CD4-positive, alpha-beta memory T cell (primary cell): ENCODE data around the gene C11orf98. TPM values are rescaled to one million over a fixed set of nuclear protein-coding genes. Genes with fewer than 3 reads are reported as not detected.
A peak's percentile ranks its signal among the peaks of the same experiment; 100 is the strongest.
"Not testable (repeated sequence)": the region's sequence is repeated elsewhere in the genome, so short reads cannot be mapped to it uniquely, and the experiment has no call there.

ENCODE experiments used
- CTCF ChIA-PET: fragments of 350-600 bp; sonication (Branson Sonifier 250); formaldehyde crosslinking; loops from one replicate; lab custom pipeline; 2021; ENCODE audit warnings: inconsistent platforms; ENCODE audit not compliant: partially characterized antibody; lab: Charles Lee
- POLR2A ChIA-PET: fragments of 350-600 bp; sonication (Branson Sonifier 250); formaldehyde crosslinking; loops from one replicate; lab custom pipeline; 2021; ENCODE audit not compliant: partially characterized antibody; lab: Charles Lee
- DNase-seq, 5 donors: peaks; one replicate each; pipeline versions ENCODE4 v3.0.0 to v3.0.0-alpha.2; 2020 to 2022; ENCODE audit warnings: mixed read lengths in 1 of 5
- H3K27ac ChIP-seq: one replicate; pipeline ENCODE4 v1.7.0; 2013; ENCODE audit warnings: low read depth, low read length
- H3K27me3 ChIP-seq: 2 replicates; pipeline ENCODE4 v1.7.0; 2013; ENCODE audit warnings: mild to moderate bottlenecking, low read length, moderate library complexity; ENCODE audit not compliant: insufficient read depth
- H3K36me3 ChIP-seq: 2 replicates; pipeline ENCODE4 v1.7.0; 2013; ENCODE audit warnings: mild to moderate bottlenecking, low read length, moderate library complexity; ENCODE audit not compliant: insufficient read depth
- H3K4me1 ChIP-seq: 2 replicates; pipeline ENCODE4 v1.7.0; 2013; ENCODE audit warnings: mild to moderate bottlenecking, low read length, moderate library complexity; ENCODE audit not compliant: insufficient read depth
- H3K4me3 ChIP-seq, 2 donors: one replicate each; pipeline ENCODE4 v1.7.0; 2013; ENCODE audit warnings: low read length in 2 of 2, mild to moderate bottlenecking in 1 of 2
- H3K9me3 ChIP-seq, 2 donors: one replicate each; pipeline ENCODE4 v1.7.0; 2013; ENCODE audit warnings: low read length in 2 of 2, control low read depth in 1 of 2; ENCODE audit not compliant: control insufficient read depth in 1 of 2
- H3K27ac Mint-ChIP-seq, 7 donors: one replicate each; pipeline ENCODE4 v1.8.0; 2020 to 2021; ENCODE audit warnings: mixed read lengths in 7 of 7, mild to moderate bottlenecking in 6 of 7, inconsistent platforms in 3 of 7, moderate library complexity in 3 of 7
- H3K27me3 Mint-ChIP-seq, 2 donors: one replicate each; pipeline ENCODE4 v1.8.0; 2020 to 2021; ENCODE audit warnings: mixed read lengths in 2 of 2
- H3K36me3 Mint-ChIP-seq, 2 donors: one replicate each; pipeline ENCODE4 v1.8.0; 2020 to 2021; ENCODE audit warnings: mixed read lengths in 2 of 2, inconsistent platforms in 1 of 2, mild to moderate bottlenecking in 1 of 2
- H3K4me1 Mint-ChIP-seq, 4 donors: one replicate each; pipeline ENCODE4 v1.8.0; 2020 to 2021; ENCODE audit warnings: mixed read lengths in 4 of 4, mild to moderate bottlenecking in 1 of 4
- H3K4me3 Mint-ChIP-seq, 8 donors: one replicate each; pipeline ENCODE4 v1.8.0; 2020 to 2021; ENCODE audit warnings: mixed read lengths in 8 of 8, mild to moderate bottlenecking in 7 of 8, moderate library complexity in 6 of 8, inconsistent platforms in 3 of 8
- H3K9me3 Mint-ChIP-seq, 8 donors: one replicate each; pipeline ENCODE4 v1.8.0; 2020 to 2021; ENCODE audit warnings: mixed read lengths in 8 of 8, mild to moderate bottlenecking in 5 of 8, inconsistent platforms in 3 of 8, moderate library complexity in 1 of 8
- intact Hi-C: fragments of 100-400 bp; cut with micrococcal nuclease; formaldehyde crosslinking; loops from one replicate; pipeline ENCODE4 v1.15.1; 2023
- polyA plus RNA-seq, 2 donors: library from polyadenylated mRNA; unstranded; fragments of 300-500 nt; fragmentation: Illumina TruSeq; gene quantifications; one replicate each; pipeline ENCODE4 v1.2.3, GENCODE V29; 2021
- total RNA-seq, 2 experiments: library from RNA; stranded (reverse); gene quantifications; one replicate each; pipeline ENCODE4 v1.2.3, GENCODE V29; 2021

C11orf98 gene
- total and polyA plus RNA-seq, 4 experiments from 2014 or later = 48.9 to 94.9 (median 65.5) TPM

DNA sequence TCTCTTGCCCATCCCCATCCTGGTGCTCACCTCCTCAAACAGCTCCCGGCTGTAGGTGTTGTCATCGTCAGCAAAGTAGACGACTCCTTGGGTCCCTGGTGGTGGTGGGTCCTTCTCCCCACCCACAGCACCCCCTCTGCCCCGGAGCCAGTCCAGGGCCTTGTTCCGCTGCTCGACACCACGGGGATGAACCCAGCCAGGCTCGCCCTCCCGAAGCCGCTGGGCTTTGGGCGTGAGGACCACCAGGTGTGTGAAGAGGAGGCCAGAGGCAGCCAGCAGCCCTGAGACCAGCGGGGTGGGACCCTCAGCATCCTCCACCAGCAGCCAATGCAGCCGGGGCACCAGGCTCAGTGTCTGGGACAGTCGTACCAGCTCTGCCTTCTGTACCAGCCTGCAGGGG lies 48.1 kb downstream of the C11orf98 start:
- DNase-seq, H3K27me3 ChIP-seq: not testable (repeated sequence)
- CTCF ChIA-PET = interaction anchor here (0.6 kb wide), 1 partner anchor 159 kb away, joined by 3 read pairs; no protein-coding TSS in a partner anchor

DNA sequence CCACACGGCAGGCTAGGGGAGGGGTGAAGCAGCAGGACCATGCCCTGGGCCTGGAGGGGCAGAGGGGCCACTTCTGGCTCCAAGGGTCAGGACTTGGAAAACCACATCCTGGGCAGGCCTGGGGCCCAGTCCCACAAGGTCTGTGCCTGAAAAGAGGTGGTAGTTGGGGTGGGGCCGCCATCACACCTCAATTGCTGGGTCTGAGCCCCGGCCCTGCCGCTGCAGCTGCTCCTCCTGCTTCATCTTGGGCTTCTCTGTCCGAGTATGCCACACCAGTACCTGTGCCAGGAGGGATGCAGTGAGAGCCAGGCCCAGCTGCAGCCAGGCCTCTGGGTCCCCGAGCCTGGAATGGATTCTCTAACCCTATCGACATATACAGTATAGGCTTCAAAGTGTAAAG lies 49.5 kb downstream of the C11orf98 start:
- peaks cover 13% of the 10 kb centered on the region for H3K36me3 ChIP-seq
- Mint-ChIP-seq H3K4me1 (peaks cover 14 to 49% (median 28%) of the 10 kb centered on the region in 4 donors), H3K4me3 (no peak overlapping the region), H3K27me3 (no peaks in the 10 kb centered on the region), H3K36me3 (peaks cover 6 to 23% of the 10 kb centered on the region in 2 donors), H3K9me3 (no peaks in the 10 kb centered on the region), H3K27ac (peak overlapping the region in 2 of 7 donors; percentile 30 to 43)
- POLR2A ChIA-PET = interaction anchor here (1.4 to 10.8 kb wide), 2 partner anchors 14 to 21 kb away, joined by 3 to 142 read pairs; partner anchors contain the start of genes MTA2 and TUT1
- H3K4me1 ChIP-seq = peaks cover 47% of the 10 kb centered on the region
- H3K9me3 ChIP-seq = no peaks in the 10 kb centered on the region
- H3K4me3 ChIP-seq = no peak overlapping the region
- intact Hi-C loops = no loop called here
- DNase-seq = no peak
- CTCF ChIA-PET = interaction anchor here (0.7 kb wide), 1 partner anchor 79 kb away, joined by 3 read pairs; no protein-coding TSS in a partner anchor
- H3K27me3 ChIP-seq = no peaks in the 10 kb centered on the region
- H3K27ac ChIP-seq = no peak overlapping the region

More for the DNA sequence above, 48.1 kb downstream of the C11orf98 start:
- POLR2A ChIA-PET = interaction anchor here (0.6 to 1.5 kb wide), 2 partner anchors 18 to 36 kb away, joined by 3 read pairs; partner anchors contain the start of gene INTS5
- H3K9me3 ChIP-seq, H3K27ac Mint-ChIP-seq, H3K4me3 Mint-ChIP-seq, H3K9me3 Mint-ChIP-seq, H3K4me3 ChIP-seq, H3K36me3 ChIP-seq, intact Hi-C loops, H3K27me3 Mint-ChIP-seq, H3K27ac ChIP-seq: not testable (repeated sequence)
- Mint-ChIP-seq H3K36me3 (peaks cover 6 to 23% of the 10 kb centered on the region in 2 donors), H3K4me1 (peaks cover 21 to 47% (median 30%) of the 10 kb centered on the region in 4 donors)
- H3K4me1 ChIP-seq = peaks cover 44% of the 10 kb centered on the region

DNA sequence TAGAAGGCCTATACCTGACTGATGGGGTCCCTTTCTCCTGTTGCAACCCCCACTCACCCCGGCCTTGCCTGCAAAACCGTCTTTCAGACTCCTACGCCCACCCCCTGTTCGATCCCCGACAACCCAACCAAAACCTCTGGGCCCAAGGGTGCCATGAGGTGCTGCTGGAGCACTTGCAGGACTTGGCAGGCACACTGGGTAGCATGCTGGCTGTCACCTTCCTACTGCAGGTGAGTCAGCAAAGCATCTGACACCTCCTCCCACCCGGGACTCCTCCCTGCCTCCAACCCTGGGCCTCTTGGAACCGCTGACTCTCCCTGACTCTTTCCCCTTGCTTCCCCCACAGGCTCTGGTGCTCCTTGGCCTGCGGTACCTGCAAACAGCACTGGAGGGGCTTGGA lies 50.7 kb downstream of the C11orf98 start:
- H3K9me3 Mint-ChIP-seq = no peaks in the 10 kb centered on the region
- H3K27me3 Mint-ChIP-seq = no peaks in the 10 kb centered on the region
- intact Hi-C loops = no loop called here
- no peak overlapping the region for H3K27ac ChIP-seq
- H3K27me3 ChIP-seq = no peaks in the 10 kb centered on the region
- ChIA-PET CTCF (interaction anchor here (0.9 to 5.8 kb wide), 2 partner anchors 22 to 59 kb away, joined by 3 to 47 read pairs; partner anchors contain the start of gene TUT1), POLR2A (interaction anchor here (0.5 to 10.8 kb wide), 8 partner anchors 8 to 95 kb away, joined by 3 to 142 read pairs (median 22); partner anchors contain the start of genes B3GAT3, C11orf98, CSKMT and INTS5)
- peaks cover 21% of the 10 kb centered on the region for H3K36me3 ChIP-seq
- H3K4me1 ChIP-seq = peaks cover 48% of the 10 kb centered on the region
- peak overlapping the region; percentile 74 to 91 (median 87) for H3K27ac Mint-ChIP-seq
- H3K4me3 ChIP-seq = no peak overlapping the region
- H3K4me3 Mint-ChIP-seq = peak overlapping the region in 3 of 8 donors; percentile 51 to 86 (median 74)
- peaks cover 7 to 30% of the 10 kb centered on the region in 2 donors for H3K36me3 Mint-ChIP-seq
- H3K9me3 ChIP-seq = no peaks in the 10 kb centered on the region
- no peak for DNase-seq
- peaks cover 14 to 52% (median 31%) of the 10 kb centered on the region in 4 donors for H3K4me1 Mint-ChIP-seq

DNA sequence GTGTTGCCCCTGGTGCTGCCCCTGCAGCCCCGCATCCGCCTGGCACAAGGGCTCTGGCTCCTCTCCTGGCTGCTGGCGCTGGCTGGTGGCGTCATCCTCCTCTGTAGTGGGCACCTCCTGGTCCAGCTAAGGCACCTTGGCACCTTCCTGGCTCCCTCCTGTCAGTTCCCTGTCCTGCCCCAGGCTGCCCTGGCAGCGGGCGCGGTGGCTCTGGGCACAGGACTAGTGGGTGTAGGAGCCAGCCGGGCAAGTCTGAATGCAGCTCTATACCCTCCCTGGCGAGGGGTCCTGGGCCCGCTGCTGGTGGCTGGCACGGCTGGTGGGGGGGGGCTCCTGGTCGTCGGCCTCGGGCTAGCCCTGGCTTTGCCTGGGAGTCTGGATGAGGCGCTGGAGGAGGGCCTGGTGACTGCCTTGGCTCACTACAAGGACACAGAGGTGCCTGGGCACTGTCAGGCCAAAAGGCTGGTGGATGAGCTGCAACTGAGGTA lies 51.7 kb downstream of the C11orf98 start:
- H3K4me1 ChIP-seq = peaks cover 52% of the 10 kb centered on the region
- Mint-ChIP-seq H3K27ac (peak overlapping the region; percentile 81 to 92 (median 87)), H3K27me3 (no peaks in the 10 kb centered on the region), H3K4me3 (peak overlapping the region; percentile 51 to 86 (median 70)), H3K36me3 (peaks cover 3 to 31% of the 10 kb centered on the region in 2 donors), H3K9me3 (no peaks in the 10 kb centered on the region), H3K4me1 (peaks cover 11 to 48% (median 33%) of the 10 kb centered on the region in 4 donors)
- H3K4me3 ChIP-seq = peak overlapping the region in 1 of 2 donors; percentile 93
- peak overlapping the region; percentile 90 for H3K27ac ChIP-seq
- no peaks in the 10 kb centered on the region for H3K27me3 ChIP-seq
- intact Hi-C loops = loop anchor here (1.0 to 2.0 kb wide), 3 partner anchors 8 to 249 kb away; partner anchors contain the start of gene B3GAT3
- POLR2A ChIA-PET = interaction anchor here (0.7 to 10.8 kb wide), 15 partner anchors 9 to 242 kb away, joined by 3 to 142 read pairs (median 13); partner anchors contain the start of genes B3GAT3, BSCL2, C11orf98 and CSKMT
- no peak for DNase-seq
- H3K9me3 ChIP-seq = no peaks in the 10 kb centered on the region
- CTCF ChIA-PET = interaction anchor here (0.8 to 5.8 kb wide), 3 partner anchors 13 to 60 kb away, joined by 3 to 47 read pairs (median 3); partner anchors contain the start of gene TUT1
- H3K36me3 ChIP-seq = peaks cover 25% of the 10 kb centered on the region

Other genes with a start within 250 kb of the C11orf98 start
- gene SCGB1A1, start 246.2 kb downstream of the C11orf98 start, total RNA-seq = not detected
- gene SCGB1A1, start 246.2 kb downstream of the C11orf98 start, polyA plus RNA-seq = not detected
- 100 to 1,000 TPM; 559 to 573 TPM for gene AHNAK, start 118.4 kb downstream of the C11orf98 start, total RNA-seq
- 100 to 1,000 TPM in 1 of 2 donors, 10 to 100 TPM in 1; 23.5 to 186 TPM for gene AHNAK, start 118.4 kb downstream of the C11orf98 start, polyA plus RNA-seq
- 1,000 to 10,000 TPM; 1,815 to 1,855 TPM for gene EEF1G, start 91.3 kb downstream of the C11orf98 start, total RNA-seq
- 1,000 to 10,000 TPM; 1,453 to 1,910 TPM for gene EEF1G, start 91.3 kb downstream of the C11orf98 start, polyA plus RNA-seq
- 10 to 100 TPM; 37.7 to 38.1 TPM for gene TUT1, start 73.7 kb downstream of the C11orf98 start, total RNA-seq
- 10 to 100 TPM; 14.6 to 19.7 TPM for gene TUT1, start 73.7 kb downstream of the C11orf98 start, polyA plus RNA-seq
- gene MTA2, start 63.3 kb downstream of the C11orf98 start, total RNA-seq = 100 to 1,000 TPM; 207 to 210 TPM
- gene MTA2, start 63.3 kb downstream of the C11orf98 start, polyA plus RNA-seq = 10 to 100 TPM; 16.6 to 36.4 TPM
- gene EML3, start 52.4 kb downstream of the C11orf98 start, total RNA-seq = 100 to 1,000 TPM; 192 to 201 TPM
- gene EML3, start 52.4 kb downstream of the C11orf98 start, polyA plus RNA-seq = 10 to 100 TPM; 18.2 to 24.8 TPM
- 1 to 10 TPM; 1.6 to 1.9 TPM for gene ROM1, start 52.0 kb downstream of the C11orf98 start, total RNA-seq
- gene ROM1, start 52.0 kb downstream of the C11orf98 start, polyA plus RNA-seq = under 1 TPM; 0.98 to 1.00 TPM
- 10 to 100 TPM; 66.3 to 74.3 TPM for gene B3GAT3, start 43.2 kb downstream of the C11orf98 start, total RNA-seq
- gene B3GAT3, start 43.2 kb downstream of the C11orf98 start, polyA plus RNA-seq = 10 to 100 TPM; 37.9 to 48.4 TPM
- 100 to 1,000 TPM; 260 to 262 TPM for gene GANAB, start 18.6 kb downstream of the C11orf98 start, total RNA-seq
- gene GANAB, start 18.6 kb downstream of the C11orf98 start, polyA plus RNA-seq = 100 to 1,000 TPM; 122 to 142 TPM
- gene INTS5, start 11.9 kb downstream of the C11orf98 start, total RNA-seq = 10 to 100 TPM; 32.2 to 34.3 TPM
- 10 to 100 TPM; 23.7 to 39.4 TPM for gene INTS5, start 11.9 kb downstream of the C11orf98 start, polyA plus RNA-seq
- gene CSKMT, start 102 bp upstream of the C11orf98 start, total RNA-seq = 10 to 100 TPM; 31.4 to 32.3 TPM
- 1 to 10 TPM; 3.0 to 3.8 TPM for gene CSKMT, start 102 bp upstream of the C11orf98 start, polyA plus RNA-seq
- gene UQCC3, start 6.5 kb upstream of the C11orf98 start, total RNA-seq = 1 to 10 TPM; 7.2 to 8.5 TPM
- 10 to 100 TPM; 10.7 to 12.1 TPM for gene UQCC3, start 6.5 kb upstream of the C11orf98 start, polyA plus RNA-seq
- gene LBHD1, start 7.1 kb upstream of the C11orf98 start, total RNA-seq = 10 to 100 TPM; 26.7 to 28.6 TPM
- 1 to 10 TPM; 2.4 to 2.7 TPM for gene LBHD1, start 7.1 kb upstream of the C11orf98 start, polyA plus RNA-seq
- 100 to 1,000 TPM; 178 to 185 TPM for gene UBXN1, start 13.9 kb upstream of the C11orf98 start, total RNA-seq
- 100 to 1,000 TPM; 150 to 181 TPM for gene UBXN1, start 13.9 kb upstream of the C11orf98 start, polyA plus RNA-seq
- gene LRRN4CL, start 24.3 kb upstream of the C11orf98 start, total RNA-seq = under 1 TPM; 0.11 to 0.12 TPM
- gene LRRN4CL, start 24.3 kb upstream of the C11orf98 start, polyA plus RNA-seq = not detected
- gene BSCL2, start 42.2 kb upstream of the C11orf98 start, total RNA-seq = 10 to 100 TPM; 34.5 to 36.6 TPM
- gene BSCL2, start 42.2 kb upstream of the C11orf98 start, polyA plus RNA-seq = 10 to 100 TPM; 48.9 to 51.7 TPM
- gene GNG3, start 42.5 kb upstream of the C11orf98 start, total RNA-seq = not detected
- not detected for gene GNG3, start 42.5 kb upstream of the C11orf98 start, polyA plus RNA-seq
- 10 to 100 TPM; 79.6 to 83.4 TPM for gene HNRNPUL2, start 62.2 kb upstream of the C11orf98 start, total RNA-seq
- gene HNRNPUL2, start 62.2 kb upstream of the C11orf98 start, polyA plus RNA-seq = 1 to 10 TPM in 1 of 2 donors, under 1 TPM in 1; 0.30 to 3.2 TPM
- 10 to 100 TPM; 51.0 to 53.5 TPM for gene TTC9C, start 63.3 kb upstream of the C11orf98 start, total RNA-seq
- gene TTC9C, start 63.3 kb upstream of the C11orf98 start, polyA plus RNA-seq = 10 to 100 TPM; 10.2 to 25.8 TPM
- gene ZBTB3, start 89.0 kb upstream of the C11orf98 start, total RNA-seq = 10 to 100 TPM; 27.2 to 27.9 TPM
- gene ZBTB3, start 89.0 kb upstream of the C11orf98 start, polyA plus RNA-seq = 1 to 10 TPM; 6.0 to 8.6 TPM
- 10 to 100 TPM; 77.2 to 84.6 TPM for gene POLR2G, start 96.4 kb upstream of the C11orf98 start, total RNA-seq
- 100 to 1,000 TPM; 207 to 300 TPM for gene POLR2G, start 96.4 kb upstream of the C11orf98 start, polyA plus RNA-seq
- gene TAF6L, start 106.2 kb upstream of the C11orf98 start, total RNA-seq = 10 to 100 TPM; 26.3 to 34.0 TPM
- gene TAF6L, start 106.2 kb upstream of the C11orf98 start, polyA plus RNA-seq = 10 to 100 TPM in 1 of 2 donors, 1 to 10 TPM in 1; 5.7 to 10.5 TPM
- gene TMEM179B, start 122.2 kb upstream of the C11orf98 start, total RNA-seq = 10 to 100 TPM; 66.3 to 66.6 TPM
- 100 to 1,000 TPM; 102 to 166 TPM for gene TMEM179B, start 122.2 kb upstream of the C11orf98 start, polyA plus RNA-seq
- gene TMEM223, start 126.8 kb upstream of the C11orf98 start, total RNA-seq = 10 to 100 TPM; 21.6 to 23.1 TPM
- 10 to 100 TPM; 38.9 to 45.5 TPM for gene TMEM223, start 126.8 kb upstream of the C11orf98 start, polyA plus RNA-seq
- 100 to 1,000 TPM; 195 to 196 TPM for gene NXF1, start 140.2 kb upstream of the C11orf98 start, total RNA-seq
- gene NXF1, start 140.2 kb upstream of the C11orf98 start, polyA plus RNA-seq = 10 to 100 TPM; 75.2 to 83.2 TPM
- 10 to 100 TPM; 66.0 to 67.9 TPM for gene STX5, start 166.8 kb upstream of the C11orf98 start, total RNA-seq
- gene STX5, start 166.8 kb upstream of the C11orf98 start, polyA plus RNA-seq = 10 to 100 TPM; 30.4 to 31.8 TPM
- not detected for gene TEX54, start 167.6 kb upstream of the C11orf98 start, total RNA-seq
- 1 to 10 TPM; 1.3 to 1.9 TPM for gene TEX54, start 167.6 kb upstream of the C11orf98 start, polyA plus RNA-seq
- 10 to 100 TPM; 79.3 to 82.2 TPM for gene WDR74, start 174.4 kb upstream of the C11orf98 start, total RNA-seq
- 10 to 100 TPM; 33.9 to 50.8 TPM for gene WDR74, start 174.4 kb upstream of the C11orf98 start, polyA plus RNA-seq
- gene SLC3A2, start 215.7 kb upstream of the C11orf98 start, total RNA-seq = 100 to 1,000 TPM; 205 to 215 TPM
- 100 to 1,000 TPM; 157 to 226 TPM for gene SLC3A2, start 215.7 kb upstream of the C11orf98 start, polyA plus RNA-seq